K562 (cell line): ENCODE measurements around the gene OGFR. TPM values are rescaled to one million over a fixed set of nuclear protein-coding genes. Genes with fewer than 3 reads are reported as not detected.

ENCODE experiments used
- ATAC-seq: fragments of 200-7000 bp; cut with Tn5 transposase; 3 replicates; pipeline ENCODE4 v1.9.1; 2020; ENCODE audit warnings: moderate library complexity
- BruUV-seq: library from RNA; stranded (reverse); fragments of 400-500 nt; replicated peaks from 2 replicates; lab custom pipeline; 2021; lab: Mats Ljungman, UMichigan
- CTCF ChIA-PET: fragments of 300-600 bp; formaldehyde crosslinking; extraction: SDS; loops from one replicate; lab custom pipeline; 2021; ENCODE audit warnings: low intra/inter-chr PET ratio; lab: Yijun Ruan, JAX
- POLR2A ChIA-PET: fragments of 300-600, 350-650 bp; sonication (Branson Sonifier 250); formaldehyde crosslinking; extraction: SDS; loops from one replicate; lab custom pipeline; 2021; ENCODE audit warnings: antibody characterized with exemption, inconsistent platforms; lab: Yijun Ruan, JAX
- DNase-seq, 4 experiments: peaks; one replicate each; pipeline versions ENCODE4 v3.0.0 to v3.0.0-alpha.2; 2011 to 2018; ENCODE audit warnings: low spot score in 3 of 4, mixed read lengths in 3 of 4; ENCODE audit errors: extremely low read depth in 1 of 4
- FAIRE-seq: peaks from 2 replicates; lab custom pipeline; 2011; peaks lifted over from hg19 to GRCh38; lab: Jason Lieb, UNC
- H2AFZ ChIP-seq: 2 replicates; pipeline ENCODE4 v1.6.0; 2011; ENCODE audit warnings: low read depth, low read length, control low read depth, inconsistent platforms
- H3K27ac ChIP-seq: fragments of 200-600 bp; 3 replicates; pipeline ENCODE4 v1.8.0; 2011; ENCODE audit warnings: low read depth, mild to moderate bottlenecking, control low read depth, inconsistent platforms, low read length, moderate library complexity, mixed read lengths; ENCODE audit errors: extremely low read depth
- H3K27me3 ChIP-seq, 2 experiments: fragments of 300-600 bp in 1 of 2; 2 replicates in 1 of 2; 3 replicates in 1 of 2; pipeline versions ENCODE4 v1.6.0 to v1.8.0; 2011; ENCODE audit warnings: inconsistent platforms in 2 of 2, low read length in 2 of 2, mild to moderate bottlenecking in 1 of 2, mixed read lengths in 1 of 2, moderate library complexity in 1 of 2; ENCODE audit not compliant: control insufficient read depth in 2 of 2, insufficient read depth in 2 of 2
- H3K36me3 ChIP-seq: fragments of 300-600 bp; 3 replicates; pipeline ENCODE4 v1.8.0; 2011; ENCODE audit warnings: mild to moderate bottlenecking, low read length, inconsistent platforms; ENCODE audit not compliant: control insufficient read depth, insufficient read depth
- H3K4me1 ChIP-seq, 2 experiments: fragments of 200-600 bp in 1 of 2; replicated peaks in 1 of 2; 2 replicates in 1 of 2; 3 replicates in 1 of 2; pipeline versions ENCODE4 v1.5.1 to v1.8.0; 2011; ENCODE audit warnings: inconsistent platforms in 2 of 2, low read length in 2 of 2, mild to moderate bottlenecking in 1 of 2, mixed read lengths in 1 of 2, moderate library complexity in 1 of 2; ENCODE audit not compliant: control insufficient read depth in 2 of 2, insufficient read depth in 2 of 2
- H3K4me2 ChIP-seq: 2 replicates; pipeline ENCODE4 v1.6.1; 2011; ENCODE audit warnings: low read length, control low read depth, inconsistent platforms, mixed read lengths; ENCODE audit not compliant: insufficient read depth
- H3K4me3 ChIP-seq: fragments of 200-600 bp; sonication (generic), shearing (Covaris generic); 2 replicates; pipeline ENCODE4 v1.5.1; 2016; ENCODE audit warnings: control low read depth, inconsistent platforms
- H3K79me2 ChIP-seq: fragments of 200-600 bp; 3 replicates; pipeline ENCODE4 v1.8.0; 2011; ENCODE audit warnings: low read length, inconsistent platforms; ENCODE audit not compliant: control insufficient read depth, insufficient read depth
- H3K9ac ChIP-seq, 2 experiments: 2 replicates each; pipeline versions ENCODE4 v1.6.0 to v1.6.1; 2011; ENCODE audit warnings: low read depth in 2 of 2, low read length in 2 of 2, control low read depth in 1 of 2, inconsistent platforms in 1 of 2, mild to moderate bottlenecking in 1 of 2, mixed read lengths in 1 of 2; ENCODE audit not compliant: insufficient read depth in 1 of 2
- H3K9me1 ChIP-seq: one replicate; pipeline ENCODE4 v1.6.0; 2011; ENCODE audit warnings: inconsistent platforms, mild to moderate bottlenecking, low read length, moderate library complexity; ENCODE audit not compliant: control insufficient read depth, insufficient read depth
- H3K9me3 ChIP-seq: replicated peaks from 2 replicates; pipeline ENCODE4 v1.5.1; 2011; ENCODE audit warnings: low read depth, low read length, inconsistent platforms; ENCODE audit not compliant: control insufficient read depth, insufficient read depth
- H4K20me1 ChIP-seq: replicated peaks from 2 replicates; pipeline ENCODE4 v1.6.1; 2011; ENCODE audit warnings: low read length, inconsistent platforms, mixed read lengths; ENCODE audit not compliant: control insufficient read depth, insufficient read depth
- CUX1 ChIP-seq: fragments of 200-800 bp; sonication (Bioruptor generic); IDR thresholded peaks from 2 replicates; pipeline ENCODE4 v1.6.1; 2016; ENCODE audit warnings: missing genetic modification characterization, missing compliant biosample characterization
- EGR1 ChIP-seq: fragments of 450-650 bp; conservative IDR thresholded peaks from 2 replicates; pipeline ENCODE4 v1.6.1; 2017; ENCODE audit warnings: mild to moderate bottlenecking
- FIP1L1 ChIP-seq: fragments of 200-400 bp; formaldehyde crosslinking; IDR thresholded peaks from 2 replicates; pipeline ENCODE4 v1.6.1; 2018; ENCODE audit warnings: mild to moderate bottlenecking, low read depth, low read length; ENCODE audit not compliant: poor library complexity, severe bottlenecking
- HDGF ChIP-seq: fragments of 450-650 bp; IDR thresholded peaks from 2 replicates; pipeline ENCODE4 v1.6.1; 2016
- MAZ ChIP-seq, 2 experiments: fragments of 450-650 bp in 1 of 2; sonication (generic) in 1 of 2; formaldehyde crosslinking; IDR thresholded peaks in 1 of 2; conservative IDR thresholded peaks in 1 of 2; 2 replicates each; pipeline versions ENCODE4 v1.4.0 to v1.5.0; 2020; ENCODE audit warnings: mild to moderate bottlenecking in 1 of 2, missing genetic modification reagents in 1 of 2
- PCBP2 ChIP-seq: fragments of 200-400 bp; formaldehyde crosslinking; IDR thresholded peaks from 2 replicates; pipeline ENCODE4 v1.6.1; 2018; ENCODE audit warnings: low read length, low read depth, mild to moderate bottlenecking, moderate library complexity; ENCODE audit not compliant: poor library complexity, severe bottlenecking
- RBFOX2 ChIP-seq: fragments of 200-400 bp; formaldehyde crosslinking; IDR thresholded peaks from 2 replicates; pipeline ENCODE4 v1.6.1; 2017; ENCODE audit warnings: low read depth, mild to moderate bottlenecking, low read length, moderate library complexity
- TFAP4 ChIP-seq: sonication (generic); formaldehyde crosslinking; IDR thresholded peaks from 2 replicates; pipeline ENCODE4 v1.8.0; 2022; ENCODE audit warnings: missing genetic modification reagents, mild to moderate bottlenecking, moderate library complexity, borderline replicate concordance
- ZNF134 ChIP-seq: fragments of 250-450 bp; sonication (Bioruptor Pico); conservative IDR thresholded peaks from 2 replicates; pipeline ENCODE4 v1.4.0; 2020
- ZNF655 ChIP-seq: fragments of 250-450 bp; sonication (Bioruptor Pico); IDR thresholded peaks from 2 replicates; pipeline ENCODE4 v1.5.0; 2021
- ZNF740 ChIP-seq, 3 experiments: fragments of 200-800 bp in 1 of 3; sonication (Bioruptor generic) in 1 of 3; sonication (generic) in 1 of 3; formaldehyde crosslinking in 1 of 3; IDR thresholded peaks; 2 replicates each; pipeline versions ENCODE4 v1.6.1 to v1.8.0; 2016 to 2022; ENCODE audit warnings: mild to moderate bottlenecking in 2 of 3, missing compliant biosample characterization in 2 of 3, missing genetic modification characterization in 2 of 3, missing genetic modification reagents in 1 of 3
- whole genome bisulfite sequencing: fragments of 100-300 bp; shearing (Covaris generic); methylation state at CpG from one replicate; pipeline ENCODE4 v1.1.6; 2016; ENCODE audit warnings: low coverage, mixed read lengths; ENCODE audit not compliant: insufficient coverage; ENCODE audit errors: missing lambda C conversion rate; 5-methylcytosine and 5-hydroxymethylcytosine counted together
- in situ Hi-C: fragments of 300-500 bp; cut with MboI; formaldehyde crosslinking; loops from 4 replicates; pipeline ENCODE4 v1.15.0; 2018; ENCODE audit warnings: inconsistent platforms, mixed read lengths
- intact Hi-C: fragments of 100-400 bp; cut with micrococcal nuclease; formaldehyde crosslinking; loops from 2 replicates; pipeline ENCODE4 v1.14.2; 2022
- polyA plus RNA-seq, 8 experiments: library from polyadenylated mRNA; depleted of rRNA in 4 of 8; stranded (reverse) in 5 of 8; unstranded in 3 of 8; fragments of >200 nt; fragmentation: Nextera tagmentation in 2 of 8; fragmentation: Illumina TruSeq in 1 of 8; extraction: Ambion mirVana in 2 of 8; extraction: Trizol in 1 of 8; gene quantifications; 2 replicates each; pipeline versions ENCODE4 v1.2.1 to v1.2.3, GENCODE V29; 2011 to 2014; ENCODE audit warnings: inconsistent platforms in 1 of 8, missing spikeins in 1 of 8
- total RNA-seq, 7 experiments: library from RNA; depleted of rRNA in 6 of 7; stranded (reverse); fragments of >200 nt in 6 of 7; fragmentation: Illumina TruSeq in 2 of 7; extraction: Trizol in 2 of 7; gene quantifications; 2 replicates each; pipeline versions ENCODE4 v1.2.1 to v1.2.3, GENCODE V29; 2011 to 2021; ENCODE audit warnings: low replicate concordance in 1 of 7

OGFR gene
- total and polyA plus RNA-seq, 9 of the 15 experiments (the other 6 are each of a cell fraction or from before 2014, with no cell fraction given): 0.39 to 56.3 (median 17.5) TPM

- in situ Hi-C loops (loop anchor here (10.0 kb wide), 1 partner anchor 310 kb away; no protein-coding TSS in a partner anchor), intact Hi-C loops (loop anchor here (5.0 kb wide), 2 partner anchors 138 to 183 kb away; no protein-coding TSS in a partner anchor)
- Histone ChIP-seq H3K79me2 (peaks cover 25% of the 10 kb centered on the region), H3K36me3 (peaks cover 47% of the 10 kb centered on the region; the same call in 2 of the 3 replicates), H3K27me3 (no peaks in the 10 kb centered on the region), H4K20me1 (peaks cover 4% of the 10 kb centered on the region), H2AFZ (no peak overlapping the region), H3K9me1 (no peaks in the 10 kb centered on the region), H3K4me3 (peak overlapping the region; percentile 93), H3K27ac (peak overlapping the region; percentile 84; the same call in 2 of the 3 replicates), H3K9ac (peak overlapping the region; percentile 81 to 98; a peak in 3 of 4 replicates), H3K4me2 (peak overlapping the region; percentile 71), H3K4me1 (peaks cover 11 to 55% of the 10 kb centered on the region in 2 experiments), H3K9me3 (no peaks in the 10 kb centered on the region)
- under 1% methylated on average over 19 of the region's 58 CpGs for WGBS
- CTCF ChIA-PET: interaction anchor here (0.9 kb wide), 1 partner anchor 10 kb away, joined by 4 read pairs; no protein-coding TSS in a partner anchor
- ATAC-seq: peak; percentile 70
- POLR2A ChIA-PET: interaction anchor here (0.7 kb wide), 1 partner anchor 11 kb away, joined by 3 read pairs; no protein-coding TSS in a partner anchor
- DNase-seq: peak in 3 of 4 experiments; percentile 49 to 82 (median 82)
- no peak for FAIRE-seq
- BruUV-seq: no TSS peak
- TF ChIP-seq RBFOX2 (peak; percentile 54; the same call in 1 of the 2 replicates), MAZ (CRISPR knock-in tag; conservative IDR thresholded peaks at IDR 0.05 in 1 of 2, IDR thresholded peaks at IDR 0.05 in 1 of 2) (peak in 1 of 2 experiments; percentile 36; a peak in 2 of 4 replicates), PCBP2 (no peak), CUX1 (no peak), EGR1 (0 out of 2 replicates have a peak, but pooled peaks have one; percentile 11), ZNF655 (CRISPR knock-in tag) (no peak), FIP1L1 (peak; percentile 38), ZNF740 (CRISPR knock-in tag; IDR thresholded peaks at IDR 0.05) (0 out of 2 replicates have a peak, but pooled peaks have one; percentile 57), ZNF740 (tag; IDR thresholded peaks at IDR 0.05) (no peak), TFAP4 (peak; percentile 55; the same call in 1 of the 2 replicates), ZNF134 (no peak), HDGF (no peak)
These were observed 598 bp downstream of the OGFR start for GRCh38 chr20:62805155-62805710.
